ENCODE measurements around the gene DSCAML1.

GRCh38 chr11:117412653-117413275 lies 384.3 kb downstream of the DSCAML1 start:
- TF ChIP-seq CTCF (conservative IDR thresholded peaks at IDR 0.05; ENCODE audit: low read depth, low read length) (no peak), EZH2 (IDR thresholded peaks at IDR 0.05; ENCODE audit: low read length, unreplicated experiment) (no peak)
